ENCODE data around the gene GRIP2.
A peak's percentile ranks its signal among the peaks of the same experiment; 100 is the strongest.

GRIP2 gene

DNA sequence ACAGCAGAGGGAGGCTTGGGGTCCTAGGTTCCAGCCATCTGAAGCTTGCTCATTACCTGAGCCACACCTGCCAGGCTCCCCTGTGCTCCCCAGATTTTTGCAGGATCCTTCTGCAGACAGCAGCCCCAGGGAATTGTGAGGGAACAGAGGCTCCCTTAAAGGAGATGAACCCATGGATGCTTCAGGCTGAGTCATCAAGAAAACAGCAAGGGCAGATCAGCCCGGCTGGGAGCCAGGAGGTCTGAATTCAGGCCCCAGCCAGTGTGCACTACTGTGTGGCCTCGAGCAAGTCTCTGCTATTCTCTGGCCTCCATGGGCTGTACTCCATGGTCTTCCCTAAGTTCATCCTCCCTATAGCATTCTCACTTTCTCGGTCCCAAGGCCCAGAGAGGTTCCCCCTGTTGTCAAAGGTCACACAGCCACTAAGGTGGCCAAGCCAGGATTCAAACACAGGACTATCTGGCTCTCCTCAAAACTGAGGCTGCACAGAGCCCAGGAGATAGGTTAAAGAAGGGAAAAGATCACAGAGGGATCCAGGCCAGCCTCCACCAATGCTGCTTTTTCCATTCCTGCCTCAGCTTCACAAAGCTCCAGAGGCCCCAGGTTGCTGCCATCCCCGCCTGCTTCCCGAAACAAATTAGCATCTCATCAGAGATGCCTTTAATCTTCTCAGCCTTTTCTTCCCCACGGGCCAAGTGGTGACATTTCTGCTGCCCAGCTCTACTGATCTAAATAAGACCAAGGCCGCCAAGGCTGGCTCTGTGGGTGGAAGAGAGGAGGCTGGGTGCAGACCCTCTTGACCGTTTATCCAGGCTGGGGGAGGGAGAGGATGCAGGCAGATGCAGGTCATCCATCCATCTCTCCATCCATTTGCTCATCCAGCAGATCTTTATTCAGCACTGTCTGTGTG is 21.2 kb upstream of the GRIP2 start:
- DNase-seq = no peak

DNA sequence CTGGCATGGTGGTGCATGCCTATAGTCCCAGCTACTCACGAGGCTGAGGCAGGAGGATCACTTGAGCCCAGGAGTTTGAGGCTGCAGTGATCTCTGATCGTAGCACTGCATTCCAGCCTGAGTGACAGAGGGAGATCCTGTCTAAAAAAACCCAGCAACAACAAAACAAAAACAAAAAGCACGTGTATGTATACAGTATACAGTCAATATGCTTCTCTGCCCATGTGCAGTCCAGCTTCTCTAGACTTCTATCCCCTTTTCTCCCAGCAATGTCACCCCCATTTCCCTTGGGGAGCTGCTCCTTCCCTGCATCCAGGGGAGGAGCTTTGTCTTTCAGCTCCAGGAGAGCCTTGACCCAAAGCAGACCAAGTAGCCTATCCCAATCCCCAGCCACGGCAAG is 20.0 kb upstream of the GRIP2 start:
- DNase-seq = no peak

DNA sequence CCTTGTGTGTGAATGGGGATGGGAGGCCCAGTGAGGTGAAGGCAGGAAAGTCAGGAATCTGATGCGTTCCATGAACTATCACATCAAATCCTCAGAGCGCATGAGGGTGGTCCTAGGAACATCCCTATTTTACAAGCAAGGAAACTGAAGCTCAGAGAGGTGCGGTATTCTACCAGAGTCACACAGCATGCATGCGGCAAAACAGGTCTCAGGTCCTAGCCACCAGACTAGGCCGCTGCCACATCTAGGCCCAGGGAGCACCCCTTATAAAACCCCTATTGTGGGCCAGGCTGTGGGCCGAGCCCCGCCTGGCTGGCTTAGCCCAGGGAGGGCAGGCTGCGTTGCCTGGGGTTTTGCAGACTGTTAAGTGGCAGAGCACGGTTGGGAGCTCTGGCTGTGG is 17.9 kb upstream of the GRIP2 start:
- DNase-seq = no peak

DNA sequence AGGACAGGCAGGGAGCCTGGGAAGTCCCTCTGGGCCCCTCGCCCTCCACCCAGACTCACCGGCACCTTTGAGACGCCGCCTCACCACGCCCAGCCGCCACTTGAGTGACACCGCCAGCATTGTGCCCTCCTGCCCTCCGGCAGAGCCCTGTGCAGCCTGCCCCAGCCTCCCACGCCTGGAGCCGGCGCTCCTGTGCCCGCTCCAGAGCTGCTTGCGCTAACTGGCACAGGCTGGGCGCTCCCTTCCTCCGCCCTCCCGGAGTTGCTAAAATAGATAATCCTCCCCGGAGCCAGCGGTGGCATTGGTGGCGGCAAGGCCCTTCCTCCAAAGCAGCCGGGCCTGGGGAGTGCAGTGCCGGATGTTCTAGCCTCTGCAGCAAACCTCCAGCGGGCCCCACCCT is 15.7 kb upstream of the GRIP2 start:
- DNase-seq = no peak

DNA sequence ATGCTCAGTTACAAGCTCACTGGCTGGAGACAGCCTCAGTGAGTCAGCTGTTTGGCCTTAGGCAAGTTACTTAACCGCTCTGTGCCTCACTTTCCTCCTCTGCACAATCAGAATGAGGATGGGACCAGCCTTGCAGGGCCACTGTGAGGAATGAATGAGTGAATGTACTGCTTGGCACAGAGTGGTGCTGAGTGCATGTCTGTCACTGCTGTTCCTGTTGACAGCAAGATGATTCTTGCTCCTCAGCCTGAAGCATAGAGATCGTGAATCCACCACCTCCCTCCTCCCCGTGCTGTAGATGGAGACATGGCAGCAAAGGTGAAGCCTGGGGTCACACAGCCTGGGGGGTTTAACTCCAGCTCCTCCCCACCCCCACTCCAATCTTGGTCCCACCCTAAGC is 14.6 kb upstream of the GRIP2 start:
- no peak for DNase-seq

DNA sequence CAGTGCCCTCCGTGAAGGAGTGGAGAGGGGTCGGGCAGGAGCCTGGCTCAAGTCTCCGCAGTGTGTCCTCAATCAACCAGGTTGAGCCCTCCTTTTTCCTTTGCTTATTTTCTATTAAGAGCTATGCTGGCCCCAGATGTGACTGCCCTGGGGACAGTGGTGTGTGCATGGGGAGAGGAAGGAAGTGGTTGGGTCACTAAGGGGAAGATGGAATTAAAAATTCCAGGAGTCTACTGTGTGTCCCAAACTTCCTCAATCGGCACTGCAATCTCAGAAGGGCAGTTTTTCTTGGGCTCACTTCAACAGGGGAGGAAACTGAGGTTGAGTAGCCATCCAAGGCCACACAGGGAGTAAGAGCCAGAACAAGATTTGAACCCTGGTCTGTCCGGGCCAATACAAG is 13.7 kb upstream of the GRIP2 start:
- DNase-seq = no peak

DNA sequence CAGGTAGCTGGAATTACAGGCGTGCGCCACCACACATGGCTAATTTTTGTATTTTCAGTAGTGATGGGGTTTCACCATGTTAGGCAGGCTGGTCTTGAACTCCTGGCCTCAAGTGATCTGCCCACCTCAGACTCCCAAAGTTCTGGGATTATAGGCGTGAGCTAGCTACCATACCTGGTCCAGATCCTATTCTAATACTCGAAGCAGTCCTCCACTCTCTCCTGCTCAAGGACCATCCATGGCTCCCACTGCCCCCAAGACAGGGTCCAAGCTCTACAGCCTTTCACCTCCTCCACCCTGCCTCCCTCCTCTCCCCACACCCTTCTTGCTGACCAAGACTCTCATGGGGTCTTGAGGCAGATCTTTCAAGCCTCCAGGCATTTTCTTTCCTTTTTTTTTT is 12.6 kb upstream of the GRIP2 start:
- DNase-seq = no peak

DNA sequence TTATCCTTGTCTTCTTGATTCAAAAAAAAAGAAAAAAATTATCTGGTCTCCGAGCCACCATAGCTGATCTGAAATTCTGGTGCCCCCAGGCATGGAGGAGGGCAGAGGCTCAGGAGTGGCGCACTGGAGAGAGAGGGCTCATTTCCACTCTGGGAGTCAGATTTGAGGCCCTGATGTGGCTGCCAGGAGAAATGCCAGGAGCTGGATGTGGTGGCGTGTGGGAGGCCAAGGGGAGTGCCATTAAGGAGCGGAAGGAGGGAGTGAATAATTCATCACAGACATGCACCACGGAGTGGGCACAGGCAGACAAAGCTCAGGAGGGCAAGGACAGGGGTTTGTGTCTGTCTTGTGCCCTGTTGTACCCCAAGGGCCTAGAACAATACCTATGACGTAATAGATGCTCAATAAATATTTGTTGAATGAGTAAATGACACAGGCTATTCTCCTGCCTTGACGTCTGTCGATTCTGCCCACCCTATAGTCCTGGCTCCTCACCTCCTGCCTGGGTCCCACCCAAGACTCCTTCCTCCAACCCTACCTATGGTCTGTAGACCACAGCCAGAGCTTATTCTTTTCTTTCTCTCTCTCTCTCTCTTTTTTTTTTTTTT is 12.0 kb upstream of the GRIP2 start:
- no peak for DNase-seq

DNA sequence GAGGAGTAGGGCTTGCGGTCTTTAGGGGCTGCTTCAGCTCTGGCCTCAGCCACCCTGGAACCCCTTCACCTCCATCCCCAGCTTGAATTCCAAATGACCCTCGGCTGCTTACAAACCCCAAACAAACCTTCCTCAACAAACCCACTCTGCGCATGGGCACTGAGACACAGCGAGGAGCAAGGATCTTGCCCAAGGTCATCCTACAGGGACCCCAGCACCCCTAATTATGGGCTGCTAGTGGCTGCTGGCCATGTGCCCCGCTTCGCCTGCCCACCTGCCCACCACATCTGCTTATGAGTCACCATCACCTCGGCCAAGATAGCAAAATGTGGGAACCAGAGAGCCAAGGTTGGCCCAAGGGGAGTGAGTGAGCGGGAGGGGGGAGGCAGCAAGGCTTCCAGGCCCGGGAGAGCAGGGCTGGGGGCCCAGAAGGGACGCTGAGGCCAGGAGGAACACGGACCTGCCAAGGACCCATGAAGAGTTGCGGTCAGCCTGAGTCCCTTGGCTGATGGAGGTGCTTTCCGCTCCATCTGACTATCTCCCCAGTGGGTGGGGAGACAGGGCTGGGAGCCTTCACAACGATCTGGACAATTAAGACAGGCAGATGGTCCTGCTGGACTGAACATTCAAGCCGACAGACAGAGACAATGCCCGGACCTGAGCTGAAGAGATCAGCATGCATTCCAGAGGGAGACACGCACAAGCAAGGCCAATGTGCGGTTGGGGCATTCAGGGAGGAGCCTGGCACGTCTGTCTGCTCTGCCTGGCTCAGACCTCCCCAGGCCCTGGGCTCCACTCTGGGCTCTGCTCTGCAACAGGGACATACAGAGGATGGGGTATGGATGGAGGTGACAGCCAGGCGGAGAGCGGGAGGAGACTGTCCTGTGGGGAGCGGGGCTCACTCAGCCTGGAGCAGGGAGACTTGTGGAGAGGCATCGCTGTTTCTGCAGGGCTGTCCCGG is 10.8 kb upstream of the GRIP2 start:
- DNase-seq = no peak

DNA sequence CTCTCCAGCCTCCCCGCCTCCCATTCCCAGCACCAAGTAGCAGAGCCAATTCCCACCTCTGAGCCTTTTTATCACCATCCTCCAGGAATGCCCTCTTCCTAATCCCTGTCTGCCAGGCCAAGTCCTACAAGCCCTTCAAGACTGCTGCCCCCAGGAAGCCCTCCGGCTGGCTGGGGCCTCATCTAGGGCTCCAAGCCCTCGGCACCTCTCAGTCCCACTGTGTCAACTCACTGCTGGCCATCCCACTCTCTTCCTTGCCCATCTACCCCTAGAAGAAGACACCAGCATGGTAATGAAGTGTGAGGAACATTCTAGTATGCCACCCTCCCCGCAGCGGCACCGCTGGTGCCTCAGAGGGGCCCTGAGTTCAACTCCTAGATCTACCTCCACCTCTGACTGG is 10.0 kb upstream of the GRIP2 start:
- DNase-seq = no peak

DNA sequence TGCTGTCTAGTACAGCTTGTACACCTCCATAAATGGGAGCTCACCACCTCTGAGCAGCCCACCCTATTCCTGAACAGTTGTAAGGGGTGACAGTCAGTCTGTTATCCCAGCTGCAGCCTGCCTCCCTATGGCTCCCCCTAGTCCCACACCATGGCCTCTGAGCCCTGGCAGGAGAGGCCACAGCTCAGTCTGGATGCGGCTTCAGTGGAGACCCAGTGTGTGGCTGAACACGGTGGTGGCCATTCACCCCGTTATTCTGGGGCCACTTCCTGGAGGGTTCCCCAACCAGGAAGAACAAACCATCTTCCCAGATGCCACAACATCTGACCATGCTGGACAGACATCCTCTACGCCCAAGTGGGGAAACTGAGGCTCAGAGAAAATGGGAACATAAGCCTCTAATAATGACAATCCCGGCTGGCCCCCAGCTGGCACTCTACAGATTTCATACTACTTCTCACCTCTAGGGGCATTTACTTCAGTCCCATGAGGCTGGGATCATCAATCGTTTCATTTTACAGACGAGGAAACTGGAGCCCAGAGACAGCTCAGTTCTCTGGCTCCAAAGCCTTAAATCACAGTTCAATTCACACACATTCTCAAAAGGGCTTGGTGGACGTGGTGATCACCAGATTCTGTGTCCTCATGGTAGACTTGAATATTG is 9.2 kb upstream of the GRIP2 start:
- no peak for DNase-seq

DNA sequence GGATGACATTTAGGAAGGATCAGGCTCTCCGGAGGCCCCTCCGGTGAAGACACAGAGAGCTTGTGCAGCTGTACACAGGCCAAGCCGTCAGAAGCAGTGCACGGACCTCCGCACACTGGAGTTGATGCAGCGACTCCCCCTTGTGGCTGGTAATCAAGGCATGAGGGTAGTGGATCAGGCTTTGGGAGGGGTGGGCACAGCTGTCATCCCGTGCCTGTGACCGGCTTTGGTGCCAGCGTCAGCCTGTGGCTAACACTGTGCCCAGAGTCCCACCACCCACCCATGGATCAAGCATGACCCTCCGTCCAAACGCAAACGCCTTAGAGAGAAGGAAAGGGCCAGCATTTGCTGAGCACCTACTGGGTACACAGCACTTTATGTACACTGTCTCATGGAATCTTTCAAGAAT is 8.2 kb upstream of the GRIP2 start:
- DNase-seq = peak; percentile 63

DNA sequence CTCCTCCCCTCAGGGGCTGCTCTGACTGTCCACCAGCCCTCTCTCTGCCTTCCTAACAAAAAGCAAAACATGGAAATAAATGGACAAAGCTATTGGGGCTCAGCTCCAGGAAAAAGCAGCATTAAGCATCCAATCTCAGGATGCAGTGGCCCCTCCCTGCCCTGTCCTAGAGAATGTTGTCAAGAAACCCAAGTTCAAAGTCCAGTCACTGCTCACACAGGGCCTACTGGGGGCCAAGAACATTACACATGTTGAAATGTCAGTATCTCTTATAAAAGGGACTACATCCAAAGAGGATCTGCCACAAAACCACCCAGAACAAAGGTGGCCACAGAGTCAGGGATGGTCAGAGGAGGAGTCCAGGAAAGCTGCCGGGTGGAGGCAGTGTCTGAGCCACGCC is 7.6 kb upstream of the GRIP2 start:
- DNase-seq = no peak

DNA sequence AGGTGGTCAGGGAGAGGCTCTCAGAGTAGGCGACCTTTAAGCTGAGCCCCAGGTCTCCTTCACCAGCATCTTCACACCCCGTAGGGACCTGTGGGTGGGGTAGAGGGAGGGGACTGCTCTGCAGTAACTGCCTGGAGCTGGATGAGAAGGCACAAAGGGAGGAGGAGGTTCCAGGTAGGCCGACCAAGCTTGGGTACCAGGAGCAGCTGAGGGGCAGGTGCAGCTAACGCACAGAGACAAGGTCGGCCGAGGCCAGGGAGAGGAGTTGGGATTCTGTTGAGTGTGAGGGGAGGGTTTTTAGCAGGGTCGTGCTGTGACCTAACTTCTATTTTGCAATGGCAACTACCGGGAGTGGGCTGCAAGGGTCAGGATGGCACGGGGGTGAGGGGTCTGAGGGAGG is 5.9 kb upstream of the GRIP2 start:
- DNase-seq = no peak

DNA sequence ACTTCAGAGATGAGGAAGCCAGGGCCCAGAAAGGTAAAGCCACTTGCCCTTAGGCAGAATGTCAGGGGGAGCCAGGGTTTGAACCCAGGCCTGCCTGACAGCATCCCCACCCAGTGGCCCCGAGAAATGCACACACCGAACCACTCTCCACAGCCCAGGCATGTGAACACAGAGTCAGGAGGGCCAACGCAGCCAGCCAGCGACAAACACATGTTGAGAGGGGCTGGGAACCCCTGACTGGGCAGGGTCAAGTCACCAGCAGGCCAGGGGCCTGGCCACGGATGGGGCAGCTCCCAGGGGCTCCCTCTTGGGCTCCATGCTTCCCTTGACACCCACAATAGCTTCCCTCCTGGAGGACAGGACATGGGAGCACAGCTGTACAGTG is 5.1 kb upstream of the GRIP2 start:
- no peak for DNase-seq

DNA sequence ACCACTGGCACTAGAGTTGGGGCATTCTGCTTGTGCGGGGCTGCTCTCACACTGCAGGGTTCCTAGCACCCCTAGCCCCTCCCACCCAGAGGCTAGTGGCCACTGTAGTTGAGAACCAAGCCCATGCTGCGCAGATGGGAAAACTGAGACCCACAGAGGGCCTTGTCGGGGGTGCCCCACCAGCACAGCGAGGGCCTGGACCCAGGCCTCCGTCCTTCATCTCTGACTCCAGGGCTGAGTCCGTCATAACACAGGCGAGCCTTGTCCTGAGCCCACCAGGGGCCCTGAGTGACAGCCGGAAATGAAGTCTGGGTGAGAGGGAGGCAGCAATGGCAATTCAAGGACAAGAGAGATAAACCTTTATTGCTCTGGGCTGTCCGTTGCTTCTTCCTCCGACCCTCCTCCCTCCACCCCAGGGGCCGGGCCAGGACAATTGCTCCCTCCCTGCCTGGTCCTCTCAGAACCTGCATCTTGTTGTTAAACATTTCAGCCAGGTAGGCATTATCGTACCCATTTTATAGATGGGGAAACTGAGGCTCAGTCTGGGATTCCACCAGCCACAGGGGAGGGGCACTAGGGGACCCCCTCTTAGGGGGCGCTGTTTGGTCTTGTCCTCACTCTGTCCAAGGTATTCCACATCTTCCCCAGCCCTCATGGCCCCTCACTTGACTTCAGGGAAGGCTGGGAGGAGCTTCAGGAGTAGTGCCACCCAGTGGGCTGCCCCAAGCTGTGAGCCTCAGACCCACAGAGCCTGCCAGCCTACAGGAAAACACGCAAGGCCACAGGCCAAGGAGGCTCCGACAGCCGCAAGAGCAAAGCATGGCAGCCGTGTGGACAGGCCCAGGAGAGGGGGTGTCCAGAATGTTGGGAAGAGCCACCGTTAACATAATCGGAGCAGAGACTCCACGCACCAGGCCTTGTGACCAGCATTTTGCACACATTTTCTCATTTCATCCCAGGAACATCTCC is 4.4 kb upstream of the GRIP2 start:
- DNase-seq = no peak

DNA sequence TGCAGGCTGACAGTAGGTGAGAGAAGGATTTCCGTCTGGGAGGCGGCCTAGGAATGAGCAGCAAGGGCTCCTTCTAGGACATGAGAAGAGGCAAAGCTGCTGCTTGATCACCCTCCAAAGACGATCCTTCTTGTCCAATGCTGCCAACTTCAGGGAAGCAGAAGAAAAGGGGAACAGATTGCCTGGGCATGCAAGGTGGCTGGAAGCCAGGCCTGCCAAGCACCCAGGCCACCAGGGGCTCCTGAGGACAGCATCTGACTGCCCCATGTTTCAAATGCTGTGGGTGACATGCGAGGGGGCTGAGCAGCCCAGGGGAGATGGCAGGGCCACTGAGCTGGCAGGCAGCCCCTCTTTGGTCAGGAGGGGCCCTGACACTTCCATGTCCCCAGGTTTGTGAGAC is 3.3 kb upstream of the GRIP2 start:
- DNase-seq = no peak

DNA sequence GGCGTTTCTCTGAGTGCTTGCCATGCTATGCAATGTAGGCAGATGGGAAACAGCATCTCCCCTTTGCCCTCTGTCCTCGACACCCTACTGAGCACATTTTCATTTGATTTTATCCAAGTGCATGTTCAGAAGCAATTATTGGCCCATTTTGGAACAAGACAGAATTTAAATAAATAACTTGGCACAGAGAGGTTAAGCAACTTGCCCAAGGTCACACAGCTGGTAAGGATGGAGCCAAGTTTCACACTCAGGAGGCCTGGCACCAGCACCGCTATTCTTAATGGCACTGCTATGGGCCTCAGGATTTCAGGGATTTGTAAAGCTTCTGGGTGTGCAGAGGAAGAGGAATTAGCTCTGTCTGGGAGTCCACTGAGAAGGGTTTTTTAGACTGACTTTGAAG is 2.5 kb upstream of the GRIP2 start:
- DNase-seq = no peak

DNA sequence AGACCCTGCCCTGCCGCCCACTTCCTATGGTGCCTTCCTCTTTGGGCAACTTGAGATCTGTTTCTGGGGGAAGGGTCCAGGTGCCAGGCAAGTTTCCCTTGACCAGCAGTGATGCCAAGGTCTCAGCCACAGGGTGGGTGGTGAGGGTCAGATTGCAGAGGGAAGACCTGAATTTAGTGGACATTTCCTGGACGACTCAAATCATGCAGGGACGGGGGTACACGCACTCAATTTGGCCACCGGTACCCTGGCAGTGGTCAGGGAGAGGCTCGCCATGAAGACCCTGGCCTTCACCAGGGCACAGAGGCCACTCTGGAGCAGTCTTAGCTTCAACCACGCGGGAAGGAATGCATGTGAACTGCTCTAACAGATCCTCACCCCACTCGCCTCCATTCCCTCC is 1.5 kb upstream of the GRIP2 start:
- DNase-seq = no peak

DNA sequence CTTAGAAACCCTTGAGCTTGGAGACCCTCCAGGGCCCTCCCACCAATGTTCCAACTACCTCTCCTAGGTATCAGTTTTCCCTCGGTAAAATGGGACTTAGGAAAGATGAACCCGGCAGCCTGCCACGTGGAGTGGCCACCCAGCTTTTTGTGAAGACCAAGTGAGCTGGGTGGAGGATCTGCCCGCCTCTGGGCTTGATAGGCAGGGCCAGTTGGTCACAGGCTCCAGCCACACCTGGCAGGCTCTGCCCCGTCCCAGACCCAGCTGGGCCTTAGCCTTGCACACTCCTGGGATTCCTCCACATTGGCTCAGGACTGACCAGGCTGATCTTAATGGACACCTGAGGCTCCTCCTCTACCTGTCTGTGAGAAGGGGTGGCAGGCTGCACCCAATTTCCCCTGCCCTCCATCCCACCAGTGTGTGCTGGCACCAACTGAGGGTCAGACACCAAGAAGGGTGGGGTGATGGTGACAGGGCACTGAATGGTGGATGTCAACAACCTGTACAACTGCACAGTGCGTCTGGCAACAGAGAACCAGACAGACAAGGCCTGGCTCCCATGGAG is 761 bp upstream of the GRIP2 start:
- DNase-seq = no peak

DNA sequence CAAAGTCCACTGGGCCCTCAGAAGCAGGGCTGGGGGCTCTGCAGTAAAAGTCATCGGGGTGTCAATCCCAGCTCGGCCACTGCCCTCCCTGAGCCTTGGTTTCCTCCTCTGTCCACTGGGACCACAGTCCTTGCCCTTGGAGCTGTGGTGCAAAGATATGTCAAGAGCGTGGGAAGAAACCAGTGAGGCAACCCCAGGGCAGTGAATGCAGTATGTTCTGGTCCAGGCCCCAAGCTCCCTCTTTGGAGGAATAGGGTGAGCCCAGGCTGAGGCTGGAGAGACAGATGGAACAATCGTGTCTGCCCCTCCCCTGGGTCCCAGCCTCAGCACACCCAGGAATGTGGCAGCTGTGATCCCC is 779 bp downstream of the GRIP2 start:
- DNase-seq = no peak

Data from activated CD8-positive, alpha-beta memory T cell treated with anti-CD3 and anti-CD28 coated beads, Interleukin-2, amount 50 U/mL, for 48 hours (primary cell).